Neural cell (in vitro differentiated cells): ENCODE data around the gene NBEA. TPM values are rescaled to one million over a fixed set of nuclear protein-coding genes. Genes with fewer than 3 reads are reported as not detected.

Experiments used
- H2AFZ ChIP-seq: fragments of 200-600, 300-800 bp; sonication (generic), shearing (Covaris generic); 2 replicates; pipeline ENCODE4 v1.6.0; 2014; ENCODE audit warnings: low read depth, mild to moderate bottlenecking, antibody characterized with exemption, low read length, moderate library complexity
- H3F3A ChIP-seq: fragments of 200-600 bp; shearing (Covaris generic); 2 replicates; pipeline ENCODE4 v1.6.1; 2016; ENCODE audit warnings: mild to moderate bottlenecking, moderate library complexity, mixed read lengths, antibody characterized with exemption, low read length; ENCODE audit not compliant: insufficient read depth, poor library complexity, severe bottlenecking
- H3K27ac ChIP-seq: fragments of 200-600, 300-800 bp; sonication (generic), shearing (Covaris generic); 2 replicates; pipeline ENCODE4 v1.5.1; 2014; ENCODE audit warnings: mild to moderate bottlenecking, low read length, moderate library complexity
- H3K27me3 ChIP-seq: fragments of 300-800, 200-600 bp; sonication (generic), shearing (Covaris generic); 2 replicates; pipeline ENCODE4 v1.6.0; 2014; ENCODE audit warnings: mild to moderate bottlenecking, low read depth, low read length, moderate library complexity; ENCODE audit not compliant: insufficient read depth
- H3K36me3 ChIP-seq: fragments of 300-800, 200-600 bp; sonication (generic), shearing (Covaris generic); 2 replicates; pipeline ENCODE4 v1.5.1; 2014; ENCODE audit warnings: mild to moderate bottlenecking, antibody characterized with exemption, low read length, moderate library complexity; ENCODE audit not compliant: insufficient read depth
- H3K4me2 ChIP-seq: fragments of 300-800, 200-600 bp; sonication (generic), shearing (Covaris generic); 2 replicates; pipeline ENCODE4 v1.6.0; 2014; ENCODE audit warnings: mild to moderate bottlenecking, low read length
- H3K4me3 ChIP-seq: fragments of 300-800, 200-600 bp; sonication (generic), shearing (Covaris generic); 2 replicates; pipeline ENCODE4 v1.5.1; 2014; ENCODE audit warnings: mild to moderate bottlenecking, low read length, moderate library complexity
- H3K79me2 ChIP-seq: fragments of 200-600 bp; shearing (Covaris generic); replicated peaks from 2 replicates; pipeline ENCODE4 v1.6.0; 2014; ENCODE audit warnings: mild to moderate bottlenecking, low read length, moderate library complexity; ENCODE audit not compliant: insufficient read depth
- H3K9ac ChIP-seq: fragments of 300-800, 200-600 bp; sonication (generic), shearing (Covaris generic); 2 replicates; pipeline ENCODE4 v1.6.1; 2016; ENCODE audit warnings: mild to moderate bottlenecking, low read length, mixed read lengths
- H3K9me2 ChIP-seq: fragments of 200-600 bp; shearing (Covaris generic); 2 replicates; pipeline ENCODE4 v1.6.1; 2016; ENCODE audit warnings: mild to moderate bottlenecking, low read length, mixed read lengths; ENCODE audit not compliant: insufficient read depth
- H3K9me3 ChIP-seq: fragments of 200-600, 300-800 bp; sonication (generic), shearing (Covaris generic); 2 replicates; pipeline ENCODE4 v1.6.1; 2016; ENCODE audit warnings: mild to moderate bottlenecking, mixed run types, low read length, moderate library complexity, mixed read lengths
- H4K20me1 ChIP-seq: fragments of 200-600 bp; shearing (Covaris generic); 2 replicates; pipeline ENCODE4 v1.6.1; 2016; ENCODE audit warnings: mild to moderate bottlenecking, mixed run types; ENCODE audit not compliant: insufficient read depth
- CTCF ChIP-seq: fragments of 450-650 bp; IDR thresholded peaks from 2 replicates; pipeline ENCODE4 v1.5.1; 2014; ENCODE audit warnings: antibody characterized with exemption, mild to moderate bottlenecking, moderate library complexity; ENCODE audit not compliant: poor library complexity, severe bottlenecking
- EP300 ChIP-seq: fragments of 450-650 bp; conservative IDR thresholded peaks from 2 replicates; pipeline ENCODE4 v1.6.1; 2014; ENCODE audit warnings: antibody characterized with exemption, mild to moderate bottlenecking, moderate library complexity; ENCODE audit not compliant: poor library complexity, severe bottlenecking
- EZH2 ChIP-seq: fragments of 200-600, 300-800 bp; shearing (Covaris generic), sonication (generic); IDR thresholded peaks from 2 replicates; pipeline ENCODE4 v1.6.1; 2014; ENCODE audit warnings: antibody characterized with exemption, low read length, borderline replicate concordance, mild to moderate bottlenecking; ENCODE audit not compliant: insufficient read depth, poor library complexity, severe bottlenecking
- MXI1 ChIP-seq: fragments of 450-650 bp; conservative IDR thresholded peaks from 2 replicates; pipeline ENCODE4 v1.6.1; 2014; ENCODE audit warnings: antibody characterized with exemption, mild to moderate bottlenecking; ENCODE audit not compliant: poor library complexity, severe bottlenecking
- POLR2AphosphoS5 ChIP-seq: IDR thresholded peaks from 2 replicates; pipeline ENCODE4 v1.6.1; 2012
- RAD21 ChIP-seq: fragments of 450-650 bp; conservative IDR thresholded peaks from 2 replicates; pipeline ENCODE4 v1.6.1; 2014; ENCODE audit warnings: antibody characterized with exemption, mild to moderate bottlenecking, moderate library complexity
- REST ChIP-seq: IDR thresholded peaks from 2 replicates; pipeline ENCODE4 v1.6.1; 2012; ENCODE audit warnings: borderline replicate concordance
- SMC3 ChIP-seq: fragments of 450-650 bp; conservative IDR thresholded peaks from 2 replicates; pipeline ENCODE4 v1.6.1; 2014; ENCODE audit warnings: antibody characterized with exemption, mild to moderate bottlenecking, moderate library complexity; ENCODE audit not compliant: poor library complexity
- TAF1 ChIP-seq: IDR thresholded peaks from 2 replicates; pipeline ENCODE4 v1.6.1; 2012; ENCODE audit warnings: low read depth
- polyA plus RNA-seq: library from polyadenylated mRNA; depleted of rRNA; stranded (reverse); fragments of >200 nt; gene quantifications from 2 replicates; pipeline ENCODE4 v1.2.3, GENCODE V29; 2014

The NBEA gene
- polyA plus RNA-seq, 1 donor from 2014 or later: 55.8 TPM

DNA sequence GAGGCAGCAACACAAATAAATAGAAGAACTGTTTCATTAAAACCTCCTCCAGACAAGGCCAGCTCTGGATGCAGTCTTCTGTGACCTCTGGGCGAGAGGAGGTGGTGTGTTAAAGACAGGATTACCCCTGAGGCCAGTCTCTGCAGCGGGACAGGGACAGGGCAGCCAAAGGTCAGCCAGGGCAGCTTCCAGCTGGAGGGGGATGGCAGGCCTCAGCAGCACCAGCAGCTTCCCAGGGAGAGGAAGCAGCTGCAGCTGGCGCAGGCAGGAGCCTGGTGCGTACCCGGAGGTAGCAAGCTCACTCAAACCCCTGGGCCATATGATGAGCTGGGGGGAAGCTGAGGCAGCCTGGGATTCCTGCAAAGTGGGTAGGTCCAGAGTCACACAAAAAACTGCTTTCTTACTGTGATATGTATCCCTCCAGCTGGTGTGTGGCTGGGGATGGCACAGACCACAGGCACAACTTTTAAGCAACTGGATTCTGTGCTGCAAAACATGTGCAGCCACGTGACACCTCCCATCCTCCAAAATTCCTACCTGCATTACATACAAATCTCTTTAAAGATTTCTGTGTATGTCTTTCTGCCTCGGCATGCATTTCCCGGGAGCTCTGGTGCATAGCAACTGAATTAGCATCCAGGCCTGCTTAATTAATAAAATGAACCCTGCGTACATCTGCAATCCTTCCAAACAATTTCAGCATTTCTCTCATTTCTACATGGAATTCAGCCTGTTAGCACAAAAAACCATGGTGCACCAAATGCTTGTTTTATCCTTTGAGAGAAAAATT is 772.7 kb downstream of the NBEA start:
- Histone ChIP-seq H3F3A (no peaks in the 10 kb centered on the region), H3K27ac (no peak overlapping the region), H3K27me3 (no peaks in the 10 kb centered on the region), H3K79me2 (no peaks in the 10 kb centered on the region), H3K9ac (no peak overlapping the region), H4K20me1 (no peaks in the 10 kb centered on the region), H3K9me3 (no peaks in the 10 kb centered on the region), H3K36me3 (no peaks in the 10 kb centered on the region), H3K4me2 (no peak overlapping the region), H3K9me2 (no peaks in the 10 kb centered on the region), H2AFZ (no peak overlapping the region), H3K4me3 (no peak overlapping the region)
- no peak for TF ChIP-seq EZH2
- no peak for TF ChIP-seq EP300
- TF ChIP-seq TAF1: no peak
- no peak for TF ChIP-seq CTCF
- TF ChIP-seq POLR2AphosphoS5: no peak
- no peak for TF ChIP-seq REST
- no peak for TF ChIP-seq SMC3
- no peak for TF ChIP-seq RAD21

DNA sequence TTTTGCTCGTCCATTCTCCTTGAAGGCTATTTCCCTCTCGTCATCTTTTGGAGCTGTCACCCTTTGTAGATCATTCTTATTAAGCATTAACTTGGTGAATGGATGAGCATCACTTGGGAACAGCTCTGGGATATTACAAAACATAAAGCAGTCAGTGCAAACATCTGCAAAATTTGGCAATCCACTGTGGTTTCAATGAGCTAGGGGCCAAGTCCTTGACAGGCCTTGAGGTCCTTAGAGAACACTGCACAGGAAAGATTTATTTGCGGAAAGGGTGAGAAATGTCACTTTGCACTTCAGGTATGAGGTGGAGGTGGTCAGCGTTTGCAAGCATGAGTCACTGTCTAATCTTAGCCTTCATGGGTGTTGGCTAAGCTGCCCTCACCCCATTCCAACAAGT is 774.1 kb downstream of the NBEA start:
- no peaks in the 10 kb centered on the region for H3K79me2 ChIP-seq
- no peaks in the 10 kb centered on the region for H3K9me2 ChIP-seq
- no peaks in the 10 kb centered on the region for H3F3A ChIP-seq
- no peak overlapping the region for H3K4me2 ChIP-seq
- H3K4me3 ChIP-seq: no peak overlapping the region
- H3K9me3 ChIP-seq: no peaks in the 10 kb centered on the region
- no peaks in the 10 kb centered on the region for H4K20me1 ChIP-seq
- TF ChIP-seq REST (no peak), TAF1 (no peak), RAD21 (no peak), EZH2 (no peak), SMC3 (no peak), MXI1 (no peak), CTCF (no peak), POLR2AphosphoS5 (no peak), EP300 (no peak)
- H3K9ac ChIP-seq: no peak overlapping the region
- H3K27me3 ChIP-seq: no peaks in the 10 kb centered on the region
- no peak overlapping the region for H2AFZ ChIP-seq
- H3K27ac ChIP-seq: no peak overlapping the region
- no peaks in the 10 kb centered on the region for H3K36me3 ChIP-seq
